Measurements from ENCODE around the gene DYNLT1. TPM values are rescaled to one million over a fixed set of nuclear protein-coding genes. Genes with fewer than 3 reads are reported as not detected.
A peak's percentile ranks its signal among the peaks of the same experiment; 100 is the strongest.
"Not testable (repeated sequence)": the region's sequence is repeated elsewhere in the genome, so short reads cannot be mapped to it uniquely, and the experiment has no call there.

Gene DYNLT1
- total RNA-seq, 2 donors from 2014 or later, result 57.3 to 91.5 TPM

DNA sequence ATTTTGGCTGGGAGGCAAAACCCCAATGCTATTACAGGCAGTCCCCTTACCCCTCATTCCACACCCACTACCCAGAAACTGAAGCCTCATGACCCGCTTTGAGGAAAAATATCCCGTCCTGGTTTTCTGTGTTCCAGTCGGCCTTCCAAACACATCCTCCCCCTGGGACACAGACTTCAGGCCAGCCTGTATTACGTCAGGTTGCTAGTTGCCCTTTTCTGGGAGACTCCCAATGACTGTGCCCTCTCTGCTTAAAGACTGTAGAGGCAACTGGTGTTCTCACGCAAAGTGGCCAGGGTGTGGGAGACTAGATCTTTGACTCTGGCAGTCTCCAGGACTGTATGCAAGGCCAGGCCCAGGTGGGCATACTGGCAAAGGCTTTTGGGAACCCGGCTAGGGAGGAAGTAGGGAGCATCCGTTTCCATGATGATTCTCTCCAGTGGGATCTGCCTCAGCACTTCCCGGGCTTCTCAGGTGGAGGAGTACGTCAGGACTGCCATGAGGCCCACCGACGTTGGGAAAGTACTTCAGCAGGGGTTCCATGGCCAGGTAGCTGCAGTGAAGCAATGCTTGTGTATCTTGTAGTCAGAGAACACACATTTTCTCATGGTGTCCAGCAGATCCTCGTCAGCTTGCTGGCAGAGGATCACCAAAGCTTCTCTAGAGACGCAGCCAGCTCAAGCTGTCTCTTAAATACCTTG lies 34.9 kb downstream of the DYNLT1 start:
- no peaks in the 10 kb centered on the region for H3K27me3 ChIP-seq
- TF ChIP-seq, protein P1, sequence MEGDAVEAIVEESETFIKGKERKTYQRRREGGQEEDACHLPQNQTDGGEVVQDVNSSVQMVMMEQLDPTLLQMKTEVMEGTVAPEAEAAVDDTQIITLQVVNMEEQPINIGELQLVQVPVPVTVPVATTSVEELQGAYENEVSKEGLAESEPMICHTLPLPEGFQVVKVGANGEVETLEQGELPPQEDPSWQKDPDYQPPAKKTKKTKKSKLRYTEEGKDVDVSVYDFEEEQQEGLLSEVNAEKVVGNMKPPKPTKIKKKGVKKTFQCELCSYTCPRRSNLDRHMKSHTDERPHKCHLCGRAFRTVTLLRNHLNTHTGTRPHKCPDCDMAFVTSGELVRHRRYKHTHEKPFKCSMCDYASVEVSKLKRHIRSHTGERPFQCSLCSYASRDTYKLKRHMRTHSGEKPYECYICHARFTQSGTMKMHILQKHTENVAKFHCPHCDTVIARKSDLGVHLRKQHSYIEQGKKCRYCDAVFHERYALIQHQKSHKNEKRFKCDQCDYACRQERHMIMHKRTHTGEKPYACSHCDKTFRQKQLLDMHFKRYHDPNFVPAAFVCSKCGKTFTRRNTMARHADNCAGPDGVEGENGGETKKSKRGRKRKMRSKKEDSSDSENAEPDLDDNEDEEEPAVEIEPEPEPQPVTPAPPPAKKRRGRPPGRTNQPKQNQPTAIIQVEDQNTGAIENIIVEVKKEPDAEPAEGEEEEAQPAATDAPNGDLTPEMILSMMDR (IDR thresholded peaks at IDR 0.05), result no peak
- no peaks in the 10 kb centered on the region for H3K9me3 ChIP-seq
- DNase-seq (ENCODE audit: low spot score), result peak; percentile 61
- H3K36me3 ChIP-seq, result peaks cover 29% of the 10 kb centered on the region
- H3K27ac ChIP-seq, result peak overlapping the region; percentile 54 to 82
- peaks cover 0 to 33% of the 10 kb centered on the region in 2 donors for H3K4me1 ChIP-seq
- no peak overlapping the region for H3K4me3 ChIP-seq

DNA sequence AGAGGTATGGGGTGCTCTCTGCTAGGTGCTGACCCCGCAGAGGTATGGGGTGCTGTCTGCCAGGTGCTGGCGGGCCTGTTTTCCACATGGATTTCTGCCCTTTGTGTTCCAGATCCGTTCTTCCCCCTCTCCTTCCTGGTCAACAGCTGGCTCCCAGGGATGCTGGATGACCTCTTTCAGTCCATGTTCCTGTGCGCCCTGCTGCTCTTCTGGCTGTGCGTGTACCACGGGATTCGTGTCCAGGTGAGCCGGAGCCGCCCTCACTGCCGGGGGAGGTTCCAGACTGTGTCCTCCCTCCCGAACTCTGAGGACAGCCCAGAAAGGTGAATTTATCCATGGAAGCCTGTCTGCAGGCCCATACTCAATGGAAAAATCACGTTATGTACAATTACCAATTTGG lies 36.3 kb downstream of the DYNLT1 start:
- H3K36me3 ChIP-seq, result peaks cover 29% of the 10 kb centered on the region

DNA sequence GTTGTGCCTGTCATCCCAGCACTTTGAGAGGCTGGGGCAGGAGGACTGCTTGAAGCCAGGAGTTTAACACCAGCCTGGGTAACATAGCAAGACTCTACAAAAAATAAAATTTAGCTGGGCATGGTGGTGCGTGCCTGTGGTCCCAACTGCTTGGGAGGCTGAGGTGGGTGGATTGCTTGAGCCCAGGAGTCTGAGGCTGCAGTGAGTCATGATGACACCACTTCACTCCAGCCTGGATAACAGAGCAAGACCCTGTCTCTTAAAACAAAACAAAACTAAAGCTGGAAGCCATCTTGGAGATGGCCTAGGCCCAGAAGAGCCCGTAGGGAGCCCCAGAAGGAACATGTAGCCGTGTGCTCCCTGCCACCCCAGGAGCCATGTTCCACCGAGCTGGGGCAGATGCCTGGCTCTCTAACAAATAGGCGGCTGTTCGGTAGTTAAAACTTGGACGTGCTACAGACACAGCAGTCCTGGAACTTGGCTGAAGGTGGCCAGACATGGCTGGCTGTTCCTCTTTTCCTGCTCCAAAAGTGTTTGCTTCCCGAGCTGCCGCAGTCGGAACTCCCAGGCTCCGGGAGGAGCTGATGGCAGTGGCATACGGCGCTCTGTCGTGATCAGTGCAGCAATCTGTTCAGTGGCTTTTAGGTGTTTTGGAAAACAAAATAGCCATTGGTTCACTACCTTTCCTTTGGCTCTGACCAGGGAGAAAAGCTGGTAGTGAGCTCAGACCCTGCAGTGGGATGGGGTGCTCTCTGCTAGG lies 37.0 kb downstream of the DYNLT1 start:
- Histone ChIP-seq H3K4me3 (no peak overlapping the region), H3K27ac (no peak overlapping the region), H3K9me3 (no peaks in the 10 kb centered on the region), H3K36me3 (peaks cover 29% of the 10 kb centered on the region), H3K27me3 (no peaks in the 10 kb centered on the region), H3K4me1 (peaks cover 0 to 33% of the 10 kb centered on the region in 2 donors)
- TF ChIP-seq, protein P1 (IDR thresholded peaks at IDR 0.05), result no peak
- no peak for DNase-seq (ENCODE audit: low spot score)

More for the DNA sequence above, 36.3 kb downstream of the DYNLT1 start:
- TF ChIP-seq, protein P1 (IDR thresholded peaks at IDR 0.05), result no peak
- Histone ChIP-seq H3K4me3 (no peak overlapping the region), H3K9me3 (no peaks in the 10 kb centered on the region), H3K27me3 (no peaks in the 10 kb centered on the region), H3K27ac (peak overlapping the region in 1 of 2 donors; percentile 4), H3K4me1 (peaks cover 0 to 33% of the 10 kb centered on the region in 2 donors)
- DNase-seq (ENCODE audit: low spot score), result no peak

DNA sequence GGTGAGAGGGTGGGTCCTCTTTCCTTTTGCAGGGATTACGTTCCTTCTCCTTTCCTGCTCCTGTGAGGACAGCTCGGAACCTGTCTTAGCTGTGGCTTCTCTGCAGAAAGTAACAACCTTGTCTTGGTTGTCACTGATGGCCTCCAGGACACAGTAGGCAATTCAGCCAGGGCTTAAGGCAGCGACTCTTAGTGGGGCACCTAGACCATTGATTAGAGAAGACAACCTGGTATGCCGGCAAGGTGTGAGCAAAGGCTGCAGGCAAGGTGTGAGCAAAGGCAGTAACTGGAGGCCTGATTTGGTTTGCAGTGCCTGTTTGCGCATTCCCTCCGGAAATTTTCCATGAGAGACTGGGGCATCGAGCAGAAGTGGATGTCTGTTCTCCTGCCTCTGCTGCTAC lies 37.6 kb downstream of the DYNLT1 start:
- TF ChIP-seq, protein P1 (IDR thresholded peaks at IDR 0.05), result no peak
- peaks cover 29% of the 10 kb centered on the region for H3K36me3 ChIP-seq
- no peak overlapping the region for H3K27ac ChIP-seq

DNA sequence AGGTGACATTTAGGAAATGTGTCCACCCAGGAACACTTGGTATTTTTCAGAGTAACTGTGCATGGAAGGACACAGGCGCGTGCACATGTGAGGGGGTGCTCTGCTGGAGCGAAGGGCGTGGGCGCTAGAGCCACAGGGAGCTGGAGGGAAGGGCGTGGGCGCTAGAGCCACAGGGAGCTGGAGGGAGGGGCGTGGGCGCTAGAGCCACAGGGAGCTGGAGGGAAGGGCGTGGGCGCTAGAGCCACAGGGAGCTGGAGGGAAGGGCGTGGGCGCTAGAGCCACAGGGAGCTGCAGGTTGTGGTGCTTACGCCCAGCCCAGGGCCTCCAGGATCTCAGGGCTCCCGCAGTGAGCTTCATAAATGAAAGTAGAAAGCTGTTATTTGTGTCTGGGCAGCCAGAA lies 38.5 kb downstream of the DYNLT1 start:
- peaks cover 29% of the 10 kb centered on the region for H3K36me3 ChIP-seq
- not testable (repeated sequence) for H3K27me3 ChIP-seq; H3K4me3 ChIP-seq; H3K27ac ChIP-seq; DNase-seq (ENCODE audit: low spot score); H3K9me3 ChIP-seq
- peaks cover 0 to 20% of the 10 kb centered on the region in 2 donors for H3K4me1 ChIP-seq

More for the DNA sequence above, 37.6 kb downstream of the DYNLT1 start:
- Histone ChIP-seq H3K27me3 (no peaks in the 10 kb centered on the region), H3K4me1 (peaks cover 0 to 29% of the 10 kb centered on the region in 2 donors), H3K9me3 (no peaks in the 10 kb centered on the region), H3K4me3 (no peak overlapping the region)
- no peak for DNase-seq (ENCODE audit: low spot score)

DNA sequence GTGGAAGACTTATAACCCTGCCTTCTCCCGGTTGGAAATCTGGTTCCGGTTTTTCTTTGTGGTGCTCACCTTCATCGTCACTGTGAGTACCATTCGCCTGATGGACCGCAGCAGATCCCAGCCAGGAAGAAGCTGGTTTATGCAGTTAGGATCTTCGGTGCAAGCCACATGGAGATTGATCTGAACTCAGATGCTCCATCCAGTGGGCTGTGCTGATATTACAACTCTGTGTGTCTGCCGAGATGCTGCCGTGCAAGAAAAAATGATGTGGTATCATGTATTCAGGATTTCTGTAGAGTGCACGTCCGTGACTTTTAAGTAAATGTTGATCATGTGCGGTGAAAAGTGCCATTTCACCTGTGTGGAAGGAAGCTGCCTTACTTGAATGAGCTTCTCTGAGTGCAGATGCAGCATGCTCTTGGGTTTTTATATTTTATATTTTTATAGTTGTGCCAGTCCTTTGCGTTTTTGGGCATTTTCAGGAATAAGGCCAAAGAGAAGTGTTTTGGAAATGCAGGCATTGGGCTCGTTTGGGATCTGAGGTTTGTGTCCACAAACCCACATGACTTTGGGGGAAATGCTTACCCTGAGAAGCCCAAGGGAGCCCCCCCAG lies 39.2 kb downstream of the DYNLT1 start:
- Histone ChIP-seq H3K4me1 (peaks cover 0 to 14% of the 10 kb centered on the region in 2 donors), H3K4me3 (no peak overlapping the region), H3K27ac (no peak overlapping the region), H3K36me3 (peaks cover 29% of the 10 kb centered on the region), H3K9me3 (no peaks in the 10 kb centered on the region), H3K27me3 (no peaks in the 10 kb centered on the region)
- TF ChIP-seq, protein P1 (IDR thresholded peaks at IDR 0.05), result peak; percentile 66 to 84
- DNase-seq (ENCODE audit: low spot score), result peak; percentile 59
